H1 (cell line): ENCODE data around the gene ADRA2C. TPM values are rescaled to one million over a fixed set of nuclear protein-coding genes. Genes with fewer than 3 reads are reported as not detected.

Source experiments
- CBX5 ChIP-seq: fragments of 300-800, 300-1000 bp; sonication (generic); IDR thresholded peaks from 2 replicates; pipeline ENCODE4 v1.7.1; 2016; ENCODE audit warnings: antibody characterized with exemption, low read length, low read depth
- POLR2A ChIP-seq, 2 experiments: IDR thresholded peaks; 1 replicate in 1 of 2; 2 replicates in 1 of 2; pipeline ENCODE4 v1.6.1; 2011; ENCODE audit warnings: low read depth in 2 of 2, low read length in 2 of 2, mild to moderate bottlenecking in 2 of 2; ENCODE audit errors: control extremely low read depth in 1 of 2
- SAP30 ChIP-seq: fragments of 300-600 bp; sonication (generic); IDR thresholded peaks from 2 replicates; pipeline ENCODE4 v1.7.1; 2012; ENCODE audit warnings: low read length, moderate library complexity, mild to moderate bottlenecking, inconsistent platforms; ENCODE audit not compliant: insufficient read depth, insufficient replicate concordance
- polyA plus RNA-seq, 7 experiments: library from polyadenylated mRNA; depleted of rRNA in 3 of 7; stranded (reverse) in 5 of 7; unstranded in 2 of 7; fragments of >200 nt in 5 of 7; fragments of 200-250 nt in 2 of 7; gene quantifications; 1 replicate in 5 of 7; 2 replicates in 1 of 7; 4 replicates in 1 of 7; pipeline versions ENCODE4 v1.2.1 to v1.2.3, GENCODE V29; 2011 to 2013; ENCODE audit warnings: missing spikeins in 2 of 7, mixed read lengths in 2 of 7
- total RNA-seq: library from RNA; stranded (reverse); fragmentation: NEBNext Ultra II Directional; extraction: Animal tissue kit (Norgen Biotek cat#: 25700); gene quantifications from 2 replicates; pipeline ENCODE4 v1.2.1, GENCODE V29; 2021
- TF ChIP-seq, protein P1 (sequence below): fragments of 300-600 bp; sonication (generic); IDR thresholded peaks from 2 replicates; pipeline ENCODE4 v1.7.1; 2012; ENCODE audit warnings: low read length, moderate library complexity, mild to moderate bottlenecking, inconsistent platforms; ENCODE audit not compliant: insufficient replicate concordance

ADRA2C gene
- total and polyA plus RNA-seq, 2 of the 8 experiments (the other 6 are each of a cell fraction or from before 2014, with no cell fraction given), result 14.6 to 14.8 TPM

DNA sequence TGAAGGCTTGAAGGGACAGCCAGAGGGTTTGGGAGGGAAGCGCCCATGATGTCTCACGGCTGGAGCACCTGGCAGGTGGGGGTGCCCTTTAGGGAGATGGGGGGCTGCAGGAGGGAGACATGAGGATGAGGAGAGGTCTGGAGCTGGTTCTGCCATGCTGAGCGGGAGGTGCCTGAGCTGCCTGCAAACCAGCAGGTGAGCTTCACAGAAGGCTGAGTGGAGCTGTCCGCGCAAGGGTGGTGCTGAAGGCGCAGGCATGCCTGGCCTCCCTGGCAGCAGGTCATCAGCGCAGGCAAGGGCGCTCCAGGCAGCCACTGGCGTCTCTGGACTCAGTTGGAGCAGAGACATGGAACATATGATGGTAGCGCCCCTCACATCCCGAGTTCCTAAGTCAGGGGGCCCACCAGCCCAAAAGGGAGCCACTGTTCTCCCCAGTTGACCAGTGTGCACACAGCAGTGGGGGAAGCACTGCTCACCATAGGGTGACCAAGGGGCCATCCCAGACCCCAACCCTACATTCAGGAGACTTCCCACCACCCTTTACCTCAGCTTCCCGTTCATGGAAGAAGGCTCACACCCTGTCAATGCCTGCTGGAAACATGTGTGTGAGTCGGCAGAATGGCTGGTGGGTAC, 25.8 kb downstream of the ADRA2C start (continued):
- TF ChIP-seq, protein P1, sequence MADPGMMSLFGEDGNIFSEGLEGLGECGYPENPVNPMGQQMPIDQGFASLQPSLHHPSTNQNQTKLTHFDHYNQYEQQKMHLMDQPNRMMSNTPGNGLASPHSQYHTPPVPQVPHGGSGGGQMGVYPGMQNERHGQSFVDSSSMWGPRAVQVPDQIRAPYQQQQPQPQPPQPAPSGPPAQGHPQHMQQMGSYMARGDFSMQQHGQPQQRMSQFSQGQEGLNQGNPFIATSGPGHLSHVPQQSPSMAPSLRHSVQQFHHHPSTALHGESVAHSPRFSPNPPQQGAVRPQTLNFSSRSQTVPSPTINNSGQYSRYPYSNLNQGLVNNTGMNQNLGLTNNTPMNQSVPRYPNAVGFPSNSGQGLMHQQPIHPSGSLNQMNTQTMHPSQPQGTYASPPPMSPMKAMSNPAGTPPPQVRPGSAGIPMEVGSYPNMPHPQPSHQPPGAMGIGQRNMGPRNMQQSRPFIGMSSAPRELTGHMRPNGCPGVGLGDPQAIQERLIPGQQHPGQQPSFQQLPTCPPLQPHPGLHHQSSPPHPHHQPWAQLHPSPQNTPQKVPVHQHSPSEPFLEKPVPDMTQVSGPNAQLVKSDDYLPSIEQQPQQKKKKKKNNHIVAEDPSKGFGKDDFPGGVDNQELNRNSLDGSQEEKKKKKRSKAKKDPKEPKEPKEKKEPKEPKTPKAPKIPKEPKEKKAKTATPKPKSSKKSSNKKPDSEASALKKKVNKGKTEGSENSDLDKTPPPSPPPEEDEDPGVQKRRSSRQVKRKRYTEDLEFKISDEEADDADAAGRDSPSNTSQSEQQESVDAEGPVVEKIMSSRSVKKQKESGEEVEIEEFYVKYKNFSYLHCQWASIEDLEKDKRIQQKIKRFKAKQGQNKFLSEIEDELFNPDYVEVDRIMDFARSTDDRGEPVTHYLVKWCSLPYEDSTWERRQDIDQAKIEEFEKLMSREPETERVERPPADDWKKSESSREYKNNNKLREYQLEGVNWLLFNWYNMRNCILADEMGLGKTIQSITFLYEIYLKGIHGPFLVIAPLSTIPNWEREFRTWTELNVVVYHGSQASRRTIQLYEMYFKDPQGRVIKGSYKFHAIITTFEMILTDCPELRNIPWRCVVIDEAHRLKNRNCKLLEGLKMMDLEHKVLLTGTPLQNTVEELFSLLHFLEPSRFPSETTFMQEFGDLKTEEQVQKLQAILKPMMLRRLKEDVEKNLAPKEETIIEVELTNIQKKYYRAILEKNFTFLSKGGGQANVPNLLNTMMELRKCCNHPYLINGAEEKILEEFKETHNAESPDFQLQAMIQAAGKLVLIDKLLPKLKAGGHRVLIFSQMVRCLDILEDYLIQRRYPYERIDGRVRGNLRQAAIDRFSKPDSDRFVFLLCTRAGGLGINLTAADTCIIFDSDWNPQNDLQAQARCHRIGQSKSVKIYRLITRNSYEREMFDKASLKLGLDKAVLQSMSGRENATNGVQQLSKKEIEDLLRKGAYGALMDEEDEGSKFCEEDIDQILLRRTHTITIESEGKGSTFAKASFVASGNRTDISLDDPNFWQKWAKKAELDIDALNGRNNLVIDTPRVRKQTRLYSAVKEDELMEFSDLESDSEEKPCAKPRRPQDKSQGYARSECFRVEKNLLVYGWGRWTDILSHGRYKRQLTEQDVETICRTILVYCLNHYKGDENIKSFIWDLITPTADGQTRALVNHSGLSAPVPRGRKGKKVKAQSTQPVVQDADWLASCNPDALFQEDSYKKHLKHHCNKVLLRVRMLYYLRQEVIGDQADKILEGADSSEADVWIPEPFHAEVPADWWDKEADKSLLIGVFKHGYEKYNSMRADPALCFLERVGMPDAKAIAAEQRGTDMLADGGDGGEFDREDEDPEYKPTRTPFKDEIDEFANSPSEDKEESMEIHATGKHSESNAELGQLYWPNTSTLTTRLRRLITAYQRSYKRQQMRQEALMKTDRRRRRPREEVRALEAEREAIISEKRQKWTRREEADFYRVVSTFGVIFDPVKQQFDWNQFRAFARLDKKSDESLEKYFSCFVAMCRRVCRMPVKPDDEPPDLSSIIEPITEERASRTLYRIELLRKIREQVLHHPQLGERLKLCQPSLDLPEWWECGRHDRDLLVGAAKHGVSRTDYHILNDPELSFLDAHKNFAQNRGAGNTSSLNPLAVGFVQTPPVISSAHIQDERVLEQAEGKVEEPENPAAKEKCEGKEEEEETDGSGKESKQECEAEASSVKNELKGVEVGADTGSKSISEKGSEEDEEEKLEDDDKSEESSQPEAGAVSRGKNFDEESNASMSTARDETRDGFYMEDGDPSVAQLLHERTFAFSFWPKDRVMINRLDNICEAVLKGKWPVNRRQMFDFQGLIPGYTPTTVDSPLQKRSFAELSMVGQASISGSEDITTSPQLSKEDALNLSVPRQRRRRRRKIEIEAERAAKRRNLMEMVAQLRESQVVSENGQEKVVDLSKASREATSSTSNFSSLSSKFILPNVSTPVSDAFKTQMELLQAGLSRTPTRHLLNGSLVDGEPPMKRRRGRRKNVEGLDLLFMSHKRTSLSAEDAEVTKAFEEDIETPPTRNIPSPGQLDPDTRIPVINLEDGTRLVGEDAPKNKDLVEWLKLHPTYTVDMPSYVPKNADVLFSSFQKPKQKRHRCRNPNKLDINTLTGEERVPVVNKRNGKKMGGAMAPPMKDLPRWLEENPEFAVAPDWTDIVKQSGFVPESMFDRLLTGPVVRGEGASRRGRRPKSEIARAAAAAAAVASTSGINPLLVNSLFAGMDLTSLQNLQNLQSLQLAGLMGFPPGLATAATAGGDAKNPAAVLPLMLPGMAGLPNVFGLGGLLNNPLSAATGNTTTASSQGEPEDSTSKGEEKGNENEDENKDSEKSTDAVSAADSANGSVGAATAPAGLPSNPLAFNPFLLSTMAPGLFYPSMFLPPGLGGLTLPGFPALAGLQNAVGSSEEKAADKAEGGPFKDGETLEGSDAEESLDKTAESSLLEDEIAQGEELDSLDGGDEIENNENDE, result no peak
- TF ChIP-seq POLR2A (IDR thresholded peaks at IDR 0.05; ENCODE audit: control extremely low read depth in 1 of 2, low read depth in 2 of 2, low read length in 2 of 2), result no peak
- peak; percentile 87 for TF ChIP-seq SAP30
- no peak for TF ChIP-seq CBX5
